ENCODE measurements around the gene BCDIN3D.
A peak's percentile ranks its signal among the peaks of the same experiment; 100 is the strongest.

BCDIN3D gene

GRCh38 chr12:49811961-49812401, 30.9 kb downstream of the BCDIN3D start:
- no peak overlapping the region for H3K9ac ChIP-seq (ENCODE audit: low read length)
- H3F3A ChIP-seq (ENCODE audit: insufficient read depth, low read length): no peaks in the 10 kb centered on the region
- H3K36me3 ChIP-seq (ENCODE audit: insufficient read depth, low read length): no peaks in the 10 kb centered on the region; the same call in 1 of the 2 replicates
- H3K79me2 ChIP-seq (ENCODE audit: insufficient read depth, low read length): no peaks in the 10 kb centered on the region
- no peak for TF ChIP-seq EZH2 (IDR thresholded peaks at IDR 0.05; ENCODE audit: borderline replicate concordance, low read length)
- no peak for TF ChIP-seq CTCF (IDR thresholded peaks at IDR 0.05; ENCODE audit: low read length)
- no peaks in the 10 kb centered on the region for H3K9me3 ChIP-seq (ENCODE audit: low read length)
- no peak overlapping the region for H3K27ac ChIP-seq (ENCODE audit: low read depth, low read length, poor library complexity, severe bottlenecking)
- no peak overlapping the region for H2AFZ ChIP-seq (ENCODE audit: low read length)
- H3K27me3 ChIP-seq (ENCODE audit: insufficient read depth, low read length): no peaks in the 10 kb centered on the region
- H3K4me1 ChIP-seq (ENCODE audit: insufficient read depth, low read length, severe bottlenecking): peaks cover 24% of the 10 kb centered on the region
- H3K4me2 ChIP-seq (ENCODE audit: low read length): peak overlapping the region; percentile 55
- no peaks in the 10 kb centered on the region for H3K9me2 ChIP-seq (ENCODE audit: low read depth, low read length)
- H3K4me3 ChIP-seq (ENCODE audit: low read depth, low read length, poor library complexity, severe bottlenecking): peak overlapping the region; percentile 25
- no peaks in the 10 kb centered on the region for H4K20me1 ChIP-seq (ENCODE audit: insufficient read depth, low read length)

- H3K9me3 ChIP-seq (ENCODE audit: low read length): no peaks in the 10 kb centered on the region
- TF ChIP-seq CTCF (IDR thresholded peaks at IDR 0.05; ENCODE audit: low read length) (no peak), EZH2 (IDR thresholded peaks at IDR 0.05; ENCODE audit: borderline replicate concordance, low read length) (no peak)
- no peak overlapping the region; the same call in 1 of the 2 replicates for H3K4me2 ChIP-seq (ENCODE audit: low read length)
- no peak overlapping the region for H3K4me3 ChIP-seq (ENCODE audit: low read depth, low read length, poor library complexity, severe bottlenecking)
- no peak overlapping the region for H2AFZ ChIP-seq (ENCODE audit: low read length)
- no peak overlapping the region for H3K9ac ChIP-seq (ENCODE audit: low read length)
- no peaks in the 10 kb centered on the region for H3K79me2 ChIP-seq (ENCODE audit: insufficient read depth, low read length)
- H3K9me2 ChIP-seq (ENCODE audit: low read depth, low read length): no peaks in the 10 kb centered on the region
- peaks cover 24% of the 10 kb centered on the region for H3K4me1 ChIP-seq (ENCODE audit: insufficient read depth, low read length, severe bottlenecking)
- no peaks in the 10 kb centered on the region for H3F3A ChIP-seq (ENCODE audit: insufficient read depth, low read length)
- no peaks in the 10 kb centered on the region for H3K27me3 ChIP-seq (ENCODE audit: insufficient read depth, low read length)
- H4K20me1 ChIP-seq (ENCODE audit: insufficient read depth, low read length): no peaks in the 10 kb centered on the region
- no peaks in the 10 kb centered on the region; the same call in 1 of the 2 replicates for H3K36me3 ChIP-seq (ENCODE audit: insufficient read depth, low read length)
- no peak overlapping the region for H3K27ac ChIP-seq (ENCODE audit: low read depth, low read length, poor library complexity, severe bottlenecking)
Observed at GRCh38 chr12:49811136-49811535, 31.8 kb downstream of the BCDIN3D start.

- no peaks in the 10 kb centered on the region; the same call in 1 of the 2 replicates for H3K36me3 ChIP-seq (ENCODE audit: insufficient read depth, low read length)
- no peak overlapping the region for H3K27ac ChIP-seq (ENCODE audit: low read depth, low read length, poor library complexity, severe bottlenecking)
- H4K20me1 ChIP-seq (ENCODE audit: insufficient read depth, low read length): no peaks in the 10 kb centered on the region
- H3K4me2 ChIP-seq (ENCODE audit: low read length): no peak overlapping the region
- no peak overlapping the region for H2AFZ ChIP-seq (ENCODE audit: low read length)
- H3K9me3 ChIP-seq (ENCODE audit: low read length): no peaks in the 10 kb centered on the region
- no peak overlapping the region for H3K9ac ChIP-seq (ENCODE audit: low read length)
- no peak for TF ChIP-seq CTCF (IDR thresholded peaks at IDR 0.05; ENCODE audit: low read length)
- no peak for TF ChIP-seq EZH2 (IDR thresholded peaks at IDR 0.05; ENCODE audit: borderline replicate concordance, low read length)
- no peaks in the 10 kb centered on the region for H3K79me2 ChIP-seq (ENCODE audit: insufficient read depth, low read length)
- H3K4me1 ChIP-seq (ENCODE audit: insufficient read depth, low read length, severe bottlenecking): peaks cover 24% of the 10 kb centered on the region
- no peaks in the 10 kb centered on the region for H3K27me3 ChIP-seq (ENCODE audit: insufficient read depth, low read length)
- H3K9me2 ChIP-seq (ENCODE audit: low read depth, low read length): no peaks in the 10 kb centered on the region
- no peaks in the 10 kb centered on the region for H3F3A ChIP-seq (ENCODE audit: insufficient read depth, low read length)
- no peak overlapping the region for H3K4me3 ChIP-seq (ENCODE audit: low read depth, low read length, poor library complexity, severe bottlenecking)
Observed at GRCh38 chr12:49809906-49810389, 33.0 kb downstream of the BCDIN3D start.

Measured in OCI-LY1 (cell line).